Measurements from ENCODE around the gene SEMA3E.

DNA sequence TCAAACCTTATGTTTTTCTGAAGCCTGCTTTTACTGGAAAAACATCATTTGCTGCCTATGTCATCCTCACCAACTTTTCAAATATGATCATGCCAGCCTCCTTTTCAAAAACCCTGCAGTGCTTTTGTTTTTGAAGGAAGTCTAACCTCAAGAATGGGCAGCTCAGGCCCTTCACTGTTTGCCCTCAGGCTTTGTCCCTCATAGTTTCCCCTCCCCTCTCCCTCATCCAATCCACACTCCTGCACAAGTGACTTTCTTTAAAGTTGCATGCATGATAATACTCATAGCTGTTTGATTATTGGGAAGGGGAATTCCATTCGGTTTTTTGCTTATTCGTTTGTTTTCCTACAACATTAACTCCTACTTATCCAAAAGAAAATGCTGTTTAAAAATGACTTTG is 219.4 kb downstream of the SEMA3E start:
- no peak for TF ChIP-seq EZH2 (IDR thresholded peaks at IDR 0.05; ENCODE audit: insufficient read depth, low read length)
- TF ChIP-seq, protein P1, sequence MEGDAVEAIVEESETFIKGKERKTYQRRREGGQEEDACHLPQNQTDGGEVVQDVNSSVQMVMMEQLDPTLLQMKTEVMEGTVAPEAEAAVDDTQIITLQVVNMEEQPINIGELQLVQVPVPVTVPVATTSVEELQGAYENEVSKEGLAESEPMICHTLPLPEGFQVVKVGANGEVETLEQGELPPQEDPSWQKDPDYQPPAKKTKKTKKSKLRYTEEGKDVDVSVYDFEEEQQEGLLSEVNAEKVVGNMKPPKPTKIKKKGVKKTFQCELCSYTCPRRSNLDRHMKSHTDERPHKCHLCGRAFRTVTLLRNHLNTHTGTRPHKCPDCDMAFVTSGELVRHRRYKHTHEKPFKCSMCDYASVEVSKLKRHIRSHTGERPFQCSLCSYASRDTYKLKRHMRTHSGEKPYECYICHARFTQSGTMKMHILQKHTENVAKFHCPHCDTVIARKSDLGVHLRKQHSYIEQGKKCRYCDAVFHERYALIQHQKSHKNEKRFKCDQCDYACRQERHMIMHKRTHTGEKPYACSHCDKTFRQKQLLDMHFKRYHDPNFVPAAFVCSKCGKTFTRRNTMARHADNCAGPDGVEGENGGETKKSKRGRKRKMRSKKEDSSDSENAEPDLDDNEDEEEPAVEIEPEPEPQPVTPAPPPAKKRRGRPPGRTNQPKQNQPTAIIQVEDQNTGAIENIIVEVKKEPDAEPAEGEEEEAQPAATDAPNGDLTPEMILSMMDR (IDR thresholded peaks at IDR 0.05; ENCODE audit: insufficient read depth, low read depth, low read length): no peak

Measured in astrocyte (in vitro differentiated cells and primary cell).